Effector CD4-positive, alpha-beta T cell (primary cell): ENCODE data around the gene SLC12A5.
"Not testable (repeated sequence)": the region's sequence is repeated elsewhere in the genome, so short reads cannot be mapped to it uniquely, and the experiment has no call there.

ENCODE experiments used
- DNase-seq: peaks from one replicate; pipeline ENCODE4 v3.0.0-alpha.2; 2020

Gene SLC12A5

DNA sequence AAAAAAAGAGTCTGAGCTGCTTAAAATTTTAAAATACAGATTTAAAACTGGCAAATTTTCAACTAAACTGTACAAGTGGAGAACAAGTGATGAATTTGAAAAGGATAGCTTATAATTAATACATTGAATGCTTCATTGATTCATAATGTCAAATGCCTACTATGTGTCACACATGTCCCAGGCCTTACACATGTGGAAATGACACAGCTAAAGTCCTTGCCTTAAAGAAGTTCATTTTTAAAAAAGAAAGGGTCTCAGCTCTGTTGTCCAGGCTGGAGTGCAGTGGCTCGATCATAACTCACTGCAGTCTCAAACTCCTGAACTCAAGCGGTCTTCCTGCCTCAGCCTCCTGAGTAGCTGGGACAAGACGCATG is 55.8 kb downstream of the SLC12A5 start:
- DNase-seq: no peak

DNA sequence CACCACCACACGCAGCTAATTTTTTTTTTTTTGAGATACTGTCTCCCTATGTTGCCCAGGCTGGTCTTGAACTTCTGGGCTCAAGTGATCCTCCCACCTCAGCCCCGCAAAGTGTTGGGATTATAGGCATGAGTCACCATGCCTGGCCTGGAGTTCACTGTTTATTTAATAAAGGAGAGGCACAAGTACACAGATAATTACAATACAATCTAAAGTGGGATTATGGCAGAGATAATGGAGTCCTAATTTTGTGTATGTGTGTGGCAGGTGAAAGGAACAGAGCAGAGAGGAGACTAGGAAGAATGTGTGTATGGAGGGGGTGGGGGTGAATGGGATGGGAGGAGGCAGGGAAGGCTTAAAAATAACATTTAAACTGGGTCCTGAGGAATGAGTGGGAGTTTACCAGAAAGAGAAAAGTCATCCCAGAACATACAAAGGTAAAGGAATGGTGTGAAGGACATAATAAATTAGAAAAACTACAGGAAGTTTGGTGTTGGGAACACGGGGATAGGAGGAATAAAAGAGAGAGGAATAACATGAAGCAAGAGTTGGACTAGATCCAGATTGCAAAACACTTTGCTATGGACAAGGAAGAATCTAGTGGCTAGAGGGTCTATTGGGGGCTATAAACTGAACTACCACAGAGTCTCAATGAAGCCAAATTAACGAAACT is 56.3 kb downstream of the SLC12A5 start:
- DNase-seq: no peak

DNA sequence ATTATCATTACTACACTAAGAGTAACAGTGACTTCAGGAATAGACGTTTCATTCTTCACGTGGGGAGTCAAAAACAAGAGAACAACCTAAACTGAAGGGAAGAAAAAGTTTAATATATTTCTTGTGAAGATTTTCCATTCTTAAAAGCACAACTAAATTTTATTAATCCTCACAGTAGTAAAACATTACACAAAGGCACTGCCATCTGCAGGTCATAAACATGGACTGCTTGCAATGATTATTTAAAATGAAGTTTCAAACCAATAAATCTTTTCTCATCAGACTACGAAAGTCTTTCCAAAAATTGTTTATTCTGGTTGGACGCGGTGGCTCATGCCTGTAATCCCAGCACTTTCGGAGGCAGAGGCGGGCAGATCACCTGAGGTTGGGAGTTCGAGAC is 58.1 kb downstream of the SLC12A5 start:
- DNase-seq: no peak

DNA sequence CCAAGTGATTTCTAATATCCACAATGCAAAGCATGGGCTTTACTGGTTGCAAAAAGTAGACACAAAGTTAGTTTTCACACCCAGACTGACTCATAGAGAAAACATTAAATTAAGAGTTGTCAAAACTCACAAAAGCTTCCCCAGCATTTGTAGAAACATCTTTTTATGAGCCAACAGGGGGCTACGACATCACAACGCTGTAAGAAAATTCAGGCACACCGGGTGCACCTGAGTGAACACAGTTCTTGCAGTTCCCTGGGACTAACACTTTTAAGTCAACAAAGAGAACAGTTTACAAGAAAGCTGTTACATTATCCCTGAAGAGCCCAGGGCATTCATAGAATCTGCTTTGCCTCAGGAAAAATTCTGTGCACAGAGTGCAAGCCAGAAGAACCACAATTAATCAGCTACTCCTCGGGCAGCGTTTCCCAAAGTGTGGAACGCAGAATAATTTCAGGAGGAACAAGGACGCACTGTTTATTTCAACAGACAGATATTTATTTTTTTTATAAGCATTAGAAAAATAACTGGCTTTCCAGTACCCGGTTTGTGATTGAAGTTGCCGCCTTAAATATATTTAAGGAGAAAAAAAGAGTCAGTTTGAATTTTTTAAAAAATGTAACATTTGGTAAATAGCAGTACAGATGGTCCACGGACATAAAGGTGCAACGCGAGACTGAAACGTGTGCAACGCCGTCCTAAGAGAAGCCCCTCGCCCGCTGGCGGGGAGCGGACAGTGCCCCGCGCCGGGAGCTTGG is 59.6 kb downstream of the SLC12A5 start:
- no peak for DNase-seq

DNA sequence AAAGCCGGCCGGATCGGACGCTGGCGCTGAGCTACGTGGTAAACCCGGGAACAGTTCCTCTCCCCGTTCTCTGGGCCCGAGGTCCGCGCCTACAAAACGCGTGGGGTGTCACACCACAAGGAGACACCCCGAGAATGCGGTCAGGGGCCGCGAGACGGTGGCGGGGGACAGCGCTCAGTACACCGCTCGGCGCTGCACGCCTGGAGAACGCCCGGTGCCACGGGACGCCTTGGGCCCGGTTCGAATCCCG is 60.1 kb downstream of the SLC12A5 start:
- peak; percentile 29 for DNase-seq

DNA sequence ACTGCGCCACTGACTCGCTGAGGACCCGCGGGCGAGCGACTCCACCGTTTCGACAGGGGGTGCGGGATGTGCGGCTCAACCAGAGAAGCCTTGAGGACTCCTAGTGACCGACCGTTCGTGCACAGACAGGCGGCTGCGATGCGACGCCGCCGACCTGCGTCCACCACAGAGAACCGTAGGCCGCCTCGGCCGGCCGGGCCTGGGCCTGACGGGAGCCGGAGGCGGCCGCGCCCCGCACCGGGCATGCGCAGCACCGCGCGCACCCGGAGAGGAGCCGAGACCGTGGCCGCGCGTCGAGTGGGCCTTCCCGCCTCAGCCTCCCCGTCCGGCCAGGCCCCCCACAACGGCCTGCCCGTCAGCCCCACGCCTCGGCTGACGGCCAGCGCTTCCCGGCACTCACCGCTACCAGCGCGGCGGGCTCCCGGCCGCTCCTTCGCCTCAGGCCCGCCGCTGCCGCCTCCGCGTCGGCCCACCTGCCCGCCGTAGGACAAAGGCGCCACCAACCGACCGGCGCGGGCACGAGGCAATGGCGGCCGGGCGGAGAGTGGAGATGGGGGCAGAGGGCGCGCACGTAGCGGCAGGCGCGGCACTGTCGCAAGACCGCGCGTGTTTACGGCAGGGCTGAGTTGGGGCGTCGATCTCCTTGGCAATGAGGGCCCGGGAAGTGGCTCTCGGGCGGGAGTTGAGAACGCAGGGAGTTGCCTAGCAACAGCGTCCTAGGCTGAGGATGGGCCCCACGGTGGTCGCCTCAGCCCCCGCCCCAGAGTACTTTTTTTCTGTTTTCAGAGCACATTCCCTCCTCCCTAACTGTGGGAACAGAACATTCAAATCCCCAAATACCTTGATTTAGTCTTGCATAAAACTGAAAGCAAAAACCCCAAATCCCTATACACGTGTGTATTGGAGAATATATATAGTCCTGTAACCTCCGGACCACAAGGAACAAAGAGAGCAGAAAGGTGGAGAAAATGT is 60.7 kb downstream of the SLC12A5 start, which contains the start of gene NCOA5:
NCOA5 (minus strand) TSS at position 546 of the 972 bp plus-strand sequence. CDS start 10,538 bp downstream, outside the sequence.
- peak; percentile 90 for DNase-seq

DNA sequence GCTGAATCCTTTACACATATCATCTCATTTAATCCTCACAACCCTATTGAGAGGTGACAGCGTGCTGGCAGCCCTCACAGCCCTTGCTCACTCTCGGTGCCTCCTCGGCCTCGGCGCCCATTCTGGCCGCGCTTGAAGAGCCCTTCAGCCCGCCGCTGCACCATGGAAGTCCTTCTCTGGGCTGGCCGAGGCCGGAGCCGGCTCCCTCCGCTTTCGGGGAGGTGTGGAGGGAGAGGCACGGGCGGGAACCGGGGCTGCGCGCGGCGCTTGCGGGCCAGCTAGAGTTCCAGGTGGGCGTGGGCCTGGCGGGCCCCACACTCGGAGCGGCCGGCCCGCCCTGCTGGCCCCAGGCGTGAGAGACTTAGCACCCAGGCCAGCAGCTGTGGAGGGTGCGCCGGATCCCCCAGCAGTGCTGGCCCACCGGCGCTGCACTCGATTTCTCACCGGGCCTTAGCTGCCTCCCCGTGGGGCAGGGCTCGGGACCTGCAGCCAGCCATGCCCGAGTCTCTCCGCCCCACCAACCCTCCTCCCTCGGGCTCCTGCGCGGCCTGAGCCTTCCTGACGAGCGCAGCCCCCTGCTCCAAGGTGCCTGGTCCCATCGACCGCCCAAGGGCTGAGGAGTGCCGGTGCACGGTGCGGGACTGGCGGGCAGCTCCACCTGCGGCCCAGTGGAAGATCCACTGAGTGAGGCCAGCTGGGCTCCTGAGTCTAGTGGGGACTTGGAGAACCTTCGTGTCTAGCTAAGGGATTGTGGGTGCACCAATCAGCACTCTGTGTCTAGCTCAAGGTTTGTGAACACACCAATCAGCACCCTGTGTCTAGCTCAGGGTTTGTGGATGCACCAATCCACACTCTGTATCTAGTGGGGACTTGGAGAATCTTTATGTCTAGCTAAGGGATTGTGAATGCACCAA is 62.9 kb downstream of the SLC12A5 start:
- DNase-seq: not testable (repeated sequence)

DNA sequence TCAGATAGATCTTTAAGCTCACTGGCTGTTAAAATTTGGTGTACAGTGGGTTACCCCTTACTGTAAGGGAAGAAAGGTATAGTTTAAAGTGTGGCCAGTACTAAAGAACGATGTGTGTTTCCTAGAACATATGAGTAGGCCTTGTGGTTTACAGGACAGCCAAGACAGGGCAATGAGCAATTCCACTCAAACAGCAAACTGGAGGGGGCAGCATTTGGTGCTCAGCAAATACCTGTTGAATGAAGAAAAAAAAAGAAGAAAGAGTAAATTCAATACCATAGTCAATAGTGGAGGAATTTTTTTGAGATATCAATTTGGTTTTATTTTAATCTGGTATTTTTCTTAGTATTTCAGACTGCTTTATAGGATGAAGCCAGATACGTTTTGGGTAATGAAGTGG is 64.5 kb downstream of the SLC12A5 start:
- DNase-seq: no peak

DNA sequence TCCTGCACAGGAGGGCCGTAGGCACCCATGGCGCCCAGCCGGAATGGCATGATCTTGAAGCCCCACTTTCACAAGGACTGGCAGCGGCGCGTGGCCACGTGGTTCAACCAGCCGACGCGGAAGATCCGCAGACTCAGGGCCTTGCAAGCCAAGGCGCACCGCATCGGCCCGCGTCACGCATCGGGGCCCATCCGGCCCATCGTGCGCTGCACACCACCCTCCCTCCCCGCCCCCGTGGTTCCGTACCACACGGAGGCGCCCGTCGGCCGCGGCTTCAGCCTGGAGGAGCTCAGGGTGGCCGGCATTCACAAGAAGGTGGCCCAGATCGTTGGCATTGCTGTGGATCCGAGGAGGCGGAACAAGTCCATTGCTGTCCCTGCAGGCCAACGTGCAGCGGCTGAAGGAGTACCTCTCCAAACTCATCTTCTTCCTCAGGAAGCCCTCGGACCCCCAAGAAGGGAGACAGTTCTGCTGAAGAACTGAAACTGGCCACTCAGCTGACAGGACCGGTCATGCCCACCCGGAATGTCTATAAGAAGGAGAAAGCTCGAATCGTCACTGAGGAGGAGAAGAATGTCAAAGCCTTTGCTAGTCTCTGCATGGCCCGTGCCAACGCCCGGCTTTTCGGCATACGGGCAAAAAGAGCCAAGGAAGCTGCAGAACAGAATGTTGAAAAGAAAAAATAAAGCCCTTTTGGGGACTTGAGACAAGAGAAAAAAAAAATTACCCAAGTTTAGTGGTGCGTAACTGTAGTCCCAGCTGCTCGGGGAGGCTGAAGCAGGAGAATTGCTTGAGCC is 70.7 kb downstream of the SLC12A5 start:
- no peak for DNase-seq

DNA sequence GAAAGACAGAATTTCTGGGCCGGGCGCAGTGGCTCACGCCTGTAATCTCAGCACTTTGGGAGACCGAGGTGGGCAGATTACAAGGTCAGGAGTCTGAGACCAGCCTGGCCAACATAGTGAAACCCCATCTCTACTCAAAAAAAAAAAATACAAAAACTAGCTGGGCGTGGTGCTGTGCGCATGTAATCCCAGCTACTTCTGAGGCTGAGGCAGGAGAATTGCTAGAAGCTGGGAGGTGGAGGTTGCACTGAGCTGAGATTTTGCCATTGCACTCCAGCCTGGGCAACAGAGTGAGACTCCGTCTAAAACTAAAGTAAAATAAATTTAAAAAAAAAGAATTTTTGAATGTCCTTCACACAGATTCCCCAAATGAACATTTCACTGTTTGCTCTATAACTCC is 71.4 kb downstream of the SLC12A5 start:
- DNase-seq: not testable (repeated sequence)

DNA sequence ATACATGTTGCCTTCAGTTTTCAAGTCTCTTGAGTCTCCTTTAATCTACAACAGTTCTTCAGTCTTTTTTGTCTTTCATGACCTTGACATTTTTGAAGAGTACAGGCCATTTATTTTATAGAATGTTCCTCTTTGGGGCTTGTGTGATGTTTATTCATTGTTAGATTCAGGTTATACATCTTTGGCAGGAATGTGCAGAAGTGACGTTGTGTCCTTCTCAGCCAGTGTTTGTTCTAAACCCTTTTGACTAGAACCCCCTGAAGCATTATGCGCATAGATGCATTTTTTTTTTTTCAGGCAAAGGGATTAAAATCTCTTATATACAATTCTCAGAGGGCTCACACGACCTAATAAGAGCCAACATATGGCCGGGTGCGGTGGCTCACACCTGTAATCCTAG is 72.0 kb downstream of the SLC12A5 start:
- no peak for DNase-seq

DNA sequence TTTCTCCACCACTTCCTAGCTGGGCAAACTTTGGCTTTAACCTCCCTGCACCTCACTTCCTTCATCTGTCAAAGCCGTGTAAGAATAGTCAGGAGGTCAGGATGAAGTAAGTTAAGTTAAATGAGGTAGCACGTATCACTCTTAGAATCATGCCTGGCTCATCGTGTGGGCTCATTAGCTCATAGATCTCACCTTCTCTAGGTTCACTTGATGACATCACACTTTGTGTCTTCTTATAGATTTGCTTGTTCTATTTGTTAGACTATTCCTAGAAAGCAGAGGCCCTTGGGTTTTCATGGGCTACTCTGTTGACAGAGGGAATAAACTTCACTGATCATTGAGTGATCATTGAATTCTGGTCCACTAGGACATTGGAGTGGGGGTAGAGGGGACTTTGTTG is 72.9 kb downstream of the SLC12A5 start:
- no peak for DNase-seq

DNA sequence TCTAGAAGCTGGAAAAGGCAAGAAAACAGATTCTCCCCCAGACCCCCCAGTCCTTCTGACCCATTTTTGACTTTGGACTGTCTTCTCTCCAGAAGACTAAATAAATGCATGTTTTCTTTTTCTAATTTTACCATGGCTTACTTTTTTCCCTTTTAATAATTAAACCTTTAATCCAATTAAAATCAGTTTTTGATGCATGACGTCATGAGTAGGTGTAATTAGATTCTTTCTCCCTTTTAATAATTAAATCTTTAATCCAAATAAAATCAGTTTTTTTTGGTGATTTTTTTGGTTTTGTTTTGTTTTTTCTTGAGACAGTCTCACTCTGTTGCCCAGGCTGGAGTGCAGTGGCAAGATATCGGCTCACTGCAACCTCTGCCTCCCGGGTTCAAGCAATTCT is 73.9 kb downstream of the SLC12A5 start:
- DNase-seq: no peak

DNA sequence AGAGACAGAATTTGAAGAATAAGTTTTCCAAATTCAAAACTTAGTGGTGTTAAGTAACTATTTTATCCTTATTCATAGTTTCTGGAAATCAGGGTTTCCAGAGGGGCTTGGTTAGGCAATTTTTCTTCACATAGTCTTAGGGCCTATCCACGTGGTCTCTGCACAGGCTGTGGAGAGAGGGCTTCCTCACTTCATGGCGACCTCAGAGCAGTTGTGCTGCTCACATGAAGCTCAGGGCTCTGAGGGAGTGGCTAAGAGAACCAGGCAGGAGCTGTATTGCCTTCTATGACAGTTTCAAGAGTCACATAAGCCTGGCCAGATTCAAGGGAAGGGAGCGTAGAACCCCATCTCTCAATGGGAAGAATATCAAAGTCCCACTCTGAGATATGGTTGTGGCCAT is 75.2 kb downstream of the SLC12A5 start:
- no peak for DNase-seq

DNA sequence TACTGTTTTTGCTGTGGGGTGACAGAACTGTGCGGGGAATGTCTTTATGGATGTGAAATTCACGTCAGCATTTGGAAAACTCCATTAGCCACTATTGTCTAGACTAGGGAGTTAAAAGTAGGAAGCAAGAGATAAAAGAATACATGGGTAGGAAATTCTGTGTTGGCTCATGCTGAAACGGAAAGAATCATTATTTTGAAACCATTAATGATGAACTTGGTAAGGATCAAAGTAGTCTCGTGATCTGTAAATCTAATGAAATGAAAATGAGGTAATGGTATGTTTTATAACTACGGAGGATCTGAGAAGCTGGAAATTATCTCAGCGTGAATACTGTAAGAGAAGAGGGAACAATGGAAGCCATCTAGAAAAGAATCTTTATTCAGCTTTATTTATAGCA is 78.0 kb downstream of the SLC12A5 start:
- no peak for DNase-seq

DNA sequence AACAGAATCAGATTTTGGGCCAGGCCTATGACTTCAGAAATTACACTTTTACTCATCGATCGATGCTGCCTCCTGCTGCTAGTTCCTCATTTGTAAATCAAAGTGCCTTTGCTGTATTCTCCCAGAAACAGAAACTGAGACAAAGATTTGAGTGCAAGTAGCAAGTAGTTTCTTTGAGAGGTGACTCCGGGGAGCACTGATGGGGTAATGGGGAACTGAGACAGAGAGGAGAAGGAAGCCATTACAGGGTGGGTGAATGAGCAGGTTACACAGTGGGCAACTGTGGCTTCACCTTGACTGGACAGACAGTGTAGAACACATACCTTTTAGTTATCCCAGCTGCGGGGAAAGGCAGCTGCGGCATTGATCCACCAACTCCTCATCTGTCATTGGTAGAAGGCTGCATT is 79.4 kb downstream of the SLC12A5 start:
- DNase-seq: no peak

DNA sequence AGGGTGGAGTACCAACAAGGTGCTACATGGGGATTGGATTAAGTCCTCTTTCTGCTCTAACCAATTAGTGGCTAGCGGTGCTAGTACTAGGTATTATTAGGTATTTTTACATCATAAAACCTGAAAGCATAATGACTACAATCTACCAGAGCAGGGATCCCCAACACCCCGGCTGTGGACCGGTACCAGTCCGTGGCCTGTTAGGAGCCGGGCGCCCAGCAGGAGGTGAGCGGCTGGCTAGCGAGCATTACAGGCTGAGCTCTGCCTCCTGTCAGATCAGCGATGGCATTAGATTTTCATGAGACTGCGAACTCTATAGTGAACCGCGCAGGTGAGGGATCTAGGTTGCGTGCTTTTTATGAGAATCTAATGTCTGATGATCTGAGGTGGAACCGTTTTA is 80.0 kb downstream of the SLC12A5 start:
- no peak for DNase-seq
